Gastroesophageal sphincter (tissue), 3 donors: Measurements from ENCODE around the gene PSMG2.

Experiments used
- CTCF ChIP-seq, 4 experiments: fragments of 200-600 bp in 2 of 4; fragments of 450-650 bp in 2 of 4; sonication (generic) in 1 of 4; IDR thresholded peaks; one replicate each; pipeline ENCODE4 v1.5.1; 2017 to 2019; ENCODE audit warnings: antibody characterized with exemption in 4 of 4, mild to moderate bottlenecking in 2 of 4, moderate library complexity in 2 of 4
- EP300 ChIP-seq: sonication (generic); formaldehyde crosslinking; IDR thresholded peaks from one replicate; pipeline ENCODE4 v1.6.1; 2017; ENCODE audit warnings: antibody characterized with exemption, mild to moderate bottlenecking
- POLR2A ChIP-seq, 2 donors: fragments of 450-650 bp; IDR thresholded peaks; one replicate each; pipeline ENCODE4 v1.6.1; 2017; ENCODE audit warnings: antibody characterized with exemption in 2 of 2, mild to moderate bottlenecking in 2 of 2, moderate library complexity in 1 of 2
- POLR2AphosphoS5 ChIP-seq: sonication (generic); formaldehyde crosslinking; IDR thresholded peaks from one replicate; pipeline ENCODE4 v1.6.1; 2017; ENCODE audit warnings: antibody characterized with exemption

GRCh38 chr18:12766986-12767433 is 64.2 kb downstream of the PSMG2 start:
- TF ChIP-seq CTCF (IDR thresholded peaks at IDR 0.05) (no peak), POLR2A (IDR thresholded peaks at IDR 0.05) (no peak), POLR2AphosphoS5 (no peak), EP300 (no peak)
